ACC112 (cell line): ENCODE data around the gene CKAP5.

Experiments used
- H2AFZ ChIP-seq: fragments of 200-600 bp; sonication (generic); one replicate; pipeline ENCODE4 v1.6.0; 2017; ENCODE audit warnings: antibody characterized with exemption, low read length; ENCODE audit not compliant: unreplicated experiment
- H3K27ac ChIP-seq: fragments of 200-600 bp; sonication (generic); 2 replicates; pipeline ENCODE4 v1.5.1; 2014; ENCODE audit warnings: low read depth, mild to moderate bottlenecking, antibody characterized with exemption, low read length, moderate library complexity
- H3K27me3 ChIP-seq: fragments of 200-600 bp; sonication (generic); 2 replicates; pipeline ENCODE4 v1.6.1; 2014; ENCODE audit warnings: mild to moderate bottlenecking, antibody characterized with exemption, low read length, moderate library complexity, mixed read lengths; ENCODE audit not compliant: insufficient read depth
- H3K36me3 ChIP-seq: fragments of 200-600 bp; sonication (generic); 2 replicates; pipeline ENCODE4 v1.6.1; 2016; ENCODE audit warnings: mild to moderate bottlenecking, antibody characterized with exemption, low read length, moderate library complexity, mixed read lengths; ENCODE audit not compliant: insufficient read depth
- H3K4me1 ChIP-seq: fragments of 200-600 bp; sonication (generic); one replicate; pipeline ENCODE4 v1.6.1; 2016; ENCODE audit warnings: low read length, mixed read lengths; ENCODE audit not compliant: insufficient read depth, unreplicated experiment, control insufficient read depth
- H3K4me3 ChIP-seq: fragments of 200-600 bp; sonication (generic); 2 replicates; pipeline ENCODE4 v1.5.1; 2014; ENCODE audit warnings: mild to moderate bottlenecking, low read depth, low read length
- H3K79me2 ChIP-seq: fragments of 200-600 bp; sonication (generic); one replicate; pipeline ENCODE4 v1.6.0; 2016; ENCODE audit warnings: low read length; ENCODE audit not compliant: control insufficient read depth, unreplicated experiment, insufficient read depth

Gene CKAP5

DNA sequence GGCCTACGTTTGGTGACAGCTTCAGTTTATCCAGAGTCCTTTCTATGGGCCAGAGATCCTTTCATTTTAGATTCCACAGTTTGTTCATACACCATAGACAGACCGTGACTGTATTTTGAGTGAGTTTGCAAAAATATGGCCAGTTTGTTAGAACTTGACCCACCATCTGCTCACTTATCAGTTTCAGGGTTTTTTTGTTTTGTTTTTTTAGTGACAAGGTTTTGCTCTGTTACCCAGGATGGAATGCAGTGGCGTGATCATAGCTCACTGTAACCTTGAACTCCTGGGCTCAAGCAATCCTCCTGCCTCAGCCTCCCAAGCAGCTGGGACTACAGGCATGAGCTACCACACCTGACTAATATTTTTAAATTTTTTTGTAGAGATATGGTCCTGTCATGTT is 9.1 kb upstream of the CKAP5 start:
- Histone ChIP-seq H3K27me3 (no peaks in the 10 kb centered on the region), H3K4me1 (no peaks in the 10 kb centered on the region), H3K27ac (no peak overlapping the region), H3K36me3 (no peaks in the 10 kb centered on the region), H3K79me2 (no peaks in the 10 kb centered on the region), H2AFZ (no peak overlapping the region), H3K4me3 (no peak overlapping the region)

GRCh38 chr11:46850829-46851380 is 4.8 kb upstream of the CKAP5 start:
- Histone ChIP-seq H2AFZ (no peak overlapping the region), H3K4me1 (peaks cover 7% of the 10 kb centered on the region), H3K4me3 (no peak overlapping the region), H3K79me2 (peaks cover 2% of the 10 kb centered on the region), H3K27me3 (no peaks in the 10 kb centered on the region), H3K36me3 (no peaks in the 10 kb centered on the region), H3K27ac (no peak overlapping the region)

DNA sequence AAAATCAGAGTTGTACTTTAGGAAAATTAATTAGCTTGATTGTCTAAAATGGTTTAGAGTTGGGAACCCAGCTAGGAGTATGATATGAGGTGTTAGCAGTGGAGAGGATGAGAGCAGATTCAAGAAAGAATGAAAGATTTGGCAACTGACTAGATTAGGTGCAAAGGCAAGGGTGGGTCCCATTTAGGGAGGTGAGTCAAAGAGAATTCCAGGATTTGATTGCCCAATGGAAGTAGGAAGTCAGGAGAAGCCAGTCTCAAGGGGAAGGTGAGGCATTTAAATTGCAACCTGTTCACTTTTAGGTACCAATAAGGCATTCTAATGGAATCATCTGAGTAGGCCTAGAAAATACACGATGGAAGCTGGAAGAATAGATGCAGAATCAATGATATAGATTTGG is 3.6 kb upstream of the CKAP5 start:
- no peak overlapping the region for H3K27ac ChIP-seq
- peaks cover 7% of the 10 kb centered on the region for H3K4me1 ChIP-seq
- H3K27me3 ChIP-seq = no peaks in the 10 kb centered on the region
- H2AFZ ChIP-seq = no peak overlapping the region
- H3K79me2 ChIP-seq = peaks cover 15% of the 10 kb centered on the region
- H3K4me3 ChIP-seq = no peak overlapping the region
- no peaks in the 10 kb centered on the region for H3K36me3 ChIP-seq

DNA sequence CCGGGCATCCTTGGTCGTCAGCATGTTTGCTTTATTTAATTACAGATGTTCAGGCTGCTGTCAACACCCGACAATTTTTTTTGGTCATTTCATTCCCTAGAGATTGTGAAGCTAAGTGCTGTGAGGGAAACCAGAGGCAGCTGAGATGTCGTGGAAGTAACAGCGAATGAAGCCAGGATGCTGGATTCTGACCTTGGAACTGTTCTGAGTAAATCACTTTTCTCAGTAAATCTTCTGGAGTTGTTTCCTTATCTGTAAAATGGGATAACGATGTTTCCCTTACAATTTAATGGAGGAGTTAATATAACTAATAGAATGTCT is 390 bp upstream of the CKAP5 start:
- Histone ChIP-seq H2AFZ (peak overlapping the region; percentile 90), H3K27me3 (no peaks in the 10 kb centered on the region), H3K27ac (no peak overlapping the region), H3K36me3 (peaks cover 5% of the 10 kb centered on the region; the same call in 1 of the 2 replicates), H3K4me1 (peaks cover 7% of the 10 kb centered on the region), H3K4me3 (peak overlapping the region; percentile 80), H3K79me2 (peaks cover 45% of the 10 kb centered on the region)

- Histone ChIP-seq H2AFZ (peak overlapping the region; percentile 94), H3K4me1 (peaks cover 7% of the 10 kb centered on the region), H3K27ac (no peak overlapping the region)
Observed at GRCh38 chr11:46845440-46845739, 690 bp downstream of the CKAP5 start.

GRCh38 chr11:46840116-46840515 is 6.0 kb downstream of the CKAP5 start:
- Histone ChIP-seq H3K4me3 (no peak overlapping the region), H3K27me3 (no peaks in the 10 kb centered on the region), H2AFZ (no peak overlapping the region), H3K27ac (no peak overlapping the region), H3K4me1 (no peaks in the 10 kb centered on the region), H3K79me2 (peaks cover 97% of the 10 kb centered on the region), H3K36me3 (peaks cover 7% of the 10 kb centered on the region; the same call in 1 of the 2 replicates)

More at GRCh38 chr11:46845440-46845739, 690 bp downstream of the CKAP5 start:
- peak overlapping the region; percentile 80 for H3K4me3 ChIP-seq
- H3K79me2 ChIP-seq = peaks cover 56% of the 10 kb centered on the region
- H3K27me3 ChIP-seq = no peaks in the 10 kb centered on the region
- peaks cover 7% of the 10 kb centered on the region; the same call in 1 of the 2 replicates for H3K36me3 ChIP-seq

DNA sequence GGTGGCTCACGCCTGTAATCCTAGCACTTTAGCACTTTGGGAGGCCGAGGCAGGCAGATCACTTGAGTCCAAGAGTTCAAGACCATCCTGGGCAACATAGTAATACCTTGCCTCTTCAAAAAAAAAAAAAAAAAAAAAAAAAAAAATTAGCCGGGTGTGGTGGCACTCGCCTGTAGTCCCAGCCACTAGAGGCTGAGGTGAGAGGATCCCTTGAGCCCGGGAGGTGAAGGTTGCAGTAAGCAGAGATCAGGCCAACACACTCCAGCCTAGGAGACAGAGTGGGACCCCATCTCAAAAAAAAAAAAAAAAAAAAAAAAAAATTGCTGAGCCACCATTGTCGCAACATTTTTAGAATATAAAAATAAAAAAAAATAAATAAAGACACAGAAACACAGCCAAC is 7.6 kb downstream of the CKAP5 start:
- H3K4me3 ChIP-seq = no peak overlapping the region

GRCh38 chr11:46837860-46838259 is 8.2 kb downstream of the CKAP5 start:
- Histone ChIP-seq H2AFZ (no peak overlapping the region), H3K79me2 (peaks cover 90% of the 10 kb centered on the region), H3K36me3 (peaks cover 7% of the 10 kb centered on the region; the same call in 1 of the 2 replicates), H3K4me3 (no peak overlapping the region), H3K27me3 (no peaks in the 10 kb centered on the region), H3K27ac (no peak overlapping the region), H3K4me1 (no peaks in the 10 kb centered on the region)

More for the DNA sequence above, 7.6 kb downstream of the CKAP5 start:
- Histone ChIP-seq H3K79me2 (peaks cover 93% of the 10 kb centered on the region), H3K27ac (no peak overlapping the region), H3K4me1 (no peaks in the 10 kb centered on the region), H3K27me3 (no peaks in the 10 kb centered on the region), H3K36me3 (peaks cover 7% of the 10 kb centered on the region; the same call in 1 of the 2 replicates), H2AFZ (no peak overlapping the region)

- no peak overlapping the region for H3K4me3 ChIP-seq
Observed at GRCh38 chr11:46836870-46837269, 9.2 kb downstream of the CKAP5 start.

GRCh38 chr11:46836431-46836830 is 9.6 kb downstream of the CKAP5 start:
- no peaks in the 10 kb centered on the region for H3K27me3 ChIP-seq
- no peaks in the 10 kb centered on the region for H3K4me1 ChIP-seq
- H3K36me3 ChIP-seq = peaks cover 2% of the 10 kb centered on the region; the same call in 1 of the 2 replicates
- H2AFZ ChIP-seq = no peak overlapping the region
- peaks cover 90% of the 10 kb centered on the region for H3K79me2 ChIP-seq
- no peak overlapping the region for H3K4me3 ChIP-seq
- H3K27ac ChIP-seq = no peak overlapping the region

More at GRCh38 chr11:46836870-46837269, 9.2 kb downstream of the CKAP5 start:
- no peaks in the 10 kb centered on the region for H3K27me3 ChIP-seq
- H3K36me3 ChIP-seq = peaks cover 4% of the 10 kb centered on the region; the same call in 1 of the 2 replicates
- peaks cover 91% of the 10 kb centered on the region for H3K79me2 ChIP-seq
- no peaks in the 10 kb centered on the region for H3K4me1 ChIP-seq
- no peak overlapping the region for H3K27ac ChIP-seq
- no peak overlapping the region for H2AFZ ChIP-seq

GRCh38 chr11:46835897-46836296 is 10.2 kb downstream of the CKAP5 start:
- peaks cover 90% of the 10 kb centered on the region for H3K79me2 ChIP-seq
- H3K36me3 ChIP-seq = no peaks in the 10 kb centered on the region
- no peak overlapping the region for H3K27ac ChIP-seq

More at GRCh38 chr11:46835897-46836296, 10.2 kb downstream of the CKAP5 start:
- Histone ChIP-seq H2AFZ (no peak overlapping the region), H3K4me1 (no peaks in the 10 kb centered on the region), H3K4me3 (no peak overlapping the region), H3K27me3 (no peaks in the 10 kb centered on the region)
